Measurements from ENCODE around the gene CDC42EP1.

DNA sequence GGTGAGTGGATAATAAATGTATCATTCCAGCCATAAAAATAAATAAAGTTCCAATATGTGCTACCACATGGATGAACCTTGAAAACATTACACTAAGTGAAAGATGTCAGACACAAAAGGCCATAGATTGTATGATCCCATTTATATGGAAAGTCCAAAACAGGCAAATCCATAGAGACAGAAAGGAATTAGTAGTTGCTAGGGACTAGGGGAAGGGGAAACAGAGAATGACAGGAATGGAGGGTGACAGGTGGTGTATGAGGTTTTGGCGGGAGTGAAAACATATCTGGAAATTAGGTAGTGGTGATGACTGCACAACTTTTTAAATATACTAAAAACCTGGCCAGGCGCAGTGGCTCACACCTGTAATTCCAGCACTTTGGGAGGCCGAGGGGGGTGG, 25.8 kb upstream of the CDC42EP1 start:
- TF ChIP-seq POLR2AphosphoS5 (IDR thresholded peaks at IDR 0.05; ENCODE audit: low read depth, low read length) (no peak), POLR2A (IDR thresholded peaks at IDR 0.05; ENCODE audit: low read depth, low read length) (no peak)
